ENCODE measurements around the gene EXOC3L2.

DNA sequence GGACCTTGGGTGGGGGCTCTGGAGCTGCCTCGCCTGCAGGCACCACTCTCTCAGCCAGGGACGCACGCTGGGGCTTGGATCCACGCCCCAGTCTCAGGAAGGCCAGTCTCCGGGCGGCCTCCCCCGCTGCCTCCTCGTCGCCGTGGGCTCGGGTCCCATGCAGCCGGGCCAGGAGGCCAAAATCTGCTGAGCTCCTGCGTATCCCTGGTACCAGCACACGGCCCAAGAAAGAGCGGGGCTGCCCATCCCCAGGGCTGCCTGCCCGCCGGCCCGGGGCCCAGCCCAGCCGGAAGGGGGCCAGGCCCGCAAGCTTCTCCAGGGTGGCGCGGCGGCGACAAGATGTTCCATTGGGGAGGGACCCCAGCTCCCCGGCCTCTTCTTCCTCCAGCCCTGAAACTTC, 6.7 kb downstream of the EXOC3L2 start:
- TF ChIP-seq CTCF (IDR thresholded peaks at IDR 0.05; ENCODE audit: extremely low read depth in 1 of 2, insufficient read depth in 1 of 2, low read depth in 1 of 2, low read length in 2 of 2) (no peak), POLR2A (IDR thresholded peaks at IDR 0.05; ENCODE audit: low read depth, low read length) (no peak), JUN (IDR thresholded peaks at IDR 0.05; ENCODE audit: borderline replicate concordance, insufficient read depth, insufficient read length, low read depth) (no peak), EZH2 (IDR thresholded peaks at IDR 0.05; ENCODE audit: borderline replicate concordance, low read depth, low read length, severe bottlenecking) (no peak), POLR2AphosphoS5 (IDR thresholded peaks at IDR 0.05; ENCODE audit: insufficient read depth, low read depth, low read length) (no peak), MYC (IDR thresholded peaks at IDR 0.05; ENCODE audit: low read depth, low read length) (no peak), MAX (IDR thresholded peaks at IDR 0.05; ENCODE audit: insufficient read depth, insufficient read length) (no peak), FOS (IDR thresholded peaks at IDR 0.05; ENCODE audit: borderline replicate concordance, insufficient read depth, low read length) (no peak)
